ENCODE data around the gene IBTK. TPM values are rescaled to one million over a fixed set of nuclear protein-coding genes. Genes with fewer than 3 reads are reported as not detected.

Gene IBTK
- polyA plus RNA-seq, 1 donor (not counting 4 experiments of a cell fraction or from before 2014, with no cell fraction given) = 27.0 TPM

DNA sequence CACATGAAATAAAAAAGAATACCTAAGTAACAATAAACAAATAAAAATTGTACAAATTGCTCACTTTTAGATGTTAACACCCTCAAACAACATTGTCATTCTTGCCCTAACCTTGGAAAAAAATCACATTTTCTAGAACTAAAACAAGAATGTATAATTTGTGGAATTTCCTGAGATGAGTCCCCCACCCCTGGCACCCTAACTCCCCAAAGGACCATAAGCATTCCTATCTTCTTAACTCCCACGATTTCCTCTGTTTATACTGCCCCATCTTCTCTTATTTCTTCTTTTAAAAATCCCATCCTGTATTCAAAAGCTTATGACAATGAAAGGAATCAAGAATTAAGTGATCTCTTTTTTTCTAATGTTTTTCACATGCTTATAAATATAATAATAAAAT lies 70.9 kb downstream of the IBTK start:
- no peak for FAIRE-seq
- DNase-seq (ENCODE audit: low read depth, low spot score) = no peak
- Histone ChIP-seq H3K9me3 (ENCODE audit: control insufficient read depth, low read depth, low read length) (no peaks in the 10 kb centered on the region), H3K4me2 (ENCODE audit: control insufficient read depth, extremely low read depth, insufficient read depth, low read depth, low read length) (no peak overlapping the region), H3K4me1 (ENCODE audit: control insufficient read depth, extremely low read depth, insufficient read depth, low read length) (no peaks in the 10 kb centered on the region), H3K9ac (ENCODE audit: control insufficient read depth, extremely low read depth, insufficient read depth, low read length) (no peak overlapping the region), H3K9me1 (ENCODE audit: control insufficient read depth, extremely low read depth, insufficient read depth, low read length) (no peaks in the 10 kb centered on the region), H3K27ac (ENCODE audit: control insufficient read depth, insufficient read depth, low read length) (no peak overlapping the region), H4K20me1 (ENCODE audit: control insufficient read depth, extremely low read depth, insufficient read depth, low read length) (no peaks in the 10 kb centered on the region), H2AFZ (ENCODE audit: control insufficient read depth, low read length) (no peak overlapping the region), H3K36me3 (ENCODE audit: control insufficient read depth in 2 of 2, extremely low read depth in 1 of 2, insufficient read depth in 2 of 2, low read length in 2 of 2) (peaks cover 4 to 17% of the 10 kb centered on the region in 2 experiments), H3K79me2 (ENCODE audit: control insufficient read depth, insufficient read depth, low read length) (no peaks in the 10 kb centered on the region), H3K27me3 (ENCODE audit: control insufficient read depth, extremely low read depth, insufficient read depth, low read length) (no peaks in the 10 kb centered on the region), H3K4me3 (ENCODE audit: control insufficient read depth in 2 of 3, extremely low read depth in 1 of 3, insufficient read depth in 2 of 3, low read depth in 1 of 3, low read length in 3 of 3) (no peak overlapping the region)
- dilution Hi-C loops (cut with MboI; ENCODE audit: extremely low pct_ligation_motif_present, low sequenced_read_pairs) = no loop called here
- TF ChIP-seq, protein P1, sequence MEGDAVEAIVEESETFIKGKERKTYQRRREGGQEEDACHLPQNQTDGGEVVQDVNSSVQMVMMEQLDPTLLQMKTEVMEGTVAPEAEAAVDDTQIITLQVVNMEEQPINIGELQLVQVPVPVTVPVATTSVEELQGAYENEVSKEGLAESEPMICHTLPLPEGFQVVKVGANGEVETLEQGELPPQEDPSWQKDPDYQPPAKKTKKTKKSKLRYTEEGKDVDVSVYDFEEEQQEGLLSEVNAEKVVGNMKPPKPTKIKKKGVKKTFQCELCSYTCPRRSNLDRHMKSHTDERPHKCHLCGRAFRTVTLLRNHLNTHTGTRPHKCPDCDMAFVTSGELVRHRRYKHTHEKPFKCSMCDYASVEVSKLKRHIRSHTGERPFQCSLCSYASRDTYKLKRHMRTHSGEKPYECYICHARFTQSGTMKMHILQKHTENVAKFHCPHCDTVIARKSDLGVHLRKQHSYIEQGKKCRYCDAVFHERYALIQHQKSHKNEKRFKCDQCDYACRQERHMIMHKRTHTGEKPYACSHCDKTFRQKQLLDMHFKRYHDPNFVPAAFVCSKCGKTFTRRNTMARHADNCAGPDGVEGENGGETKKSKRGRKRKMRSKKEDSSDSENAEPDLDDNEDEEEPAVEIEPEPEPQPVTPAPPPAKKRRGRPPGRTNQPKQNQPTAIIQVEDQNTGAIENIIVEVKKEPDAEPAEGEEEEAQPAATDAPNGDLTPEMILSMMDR (optimal IDR thresholded peaks at IDR 0.05 in 1 of 3, IDR thresholded peaks at IDR 0.05 in 1 of 3, conservative IDR thresholded peaks at IDR 0.05 in 1 of 3; ENCODE audit: extremely low read depth in 1 of 3, insufficient read depth in 2 of 3, low read length in 3 of 3) = no peak
- no peak for TF ChIP-seq EZH2 (IDR thresholded peaks at IDR 0.05; ENCODE audit: low read length)

DNA sequence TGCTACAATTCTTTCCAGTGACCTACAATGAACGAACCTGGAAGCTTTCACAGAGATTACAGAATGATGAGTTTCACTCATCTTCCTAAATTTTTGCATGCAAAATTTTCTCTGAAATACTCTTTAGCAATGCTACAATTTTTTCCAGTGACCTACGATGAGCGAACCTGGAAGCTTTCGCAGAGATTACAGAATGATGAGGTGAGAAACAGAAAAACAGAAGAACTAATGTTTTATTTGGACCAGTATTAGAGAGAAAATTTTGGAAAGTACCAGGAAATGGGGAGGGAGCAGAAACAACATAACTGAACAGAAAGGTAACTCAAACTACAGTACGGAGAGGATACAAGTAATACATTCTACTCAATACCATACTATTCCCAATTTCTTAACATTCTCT lies 75.0 kb downstream of the IBTK start:
- Histone ChIP-seq H3K4me3 (ENCODE audit: control insufficient read depth in 2 of 3, extremely low read depth in 1 of 3, insufficient read depth in 2 of 3, low read depth in 1 of 3, low read length in 3 of 3) (no peak overlapping the region), H3K79me2 (ENCODE audit: control insufficient read depth, insufficient read depth, low read length) (no peaks in the 10 kb centered on the region), H3K4me2 (ENCODE audit: control insufficient read depth, extremely low read depth, insufficient read depth, low read depth, low read length) (no peak overlapping the region), H3K9me3 (ENCODE audit: control insufficient read depth, low read depth, low read length) (no peaks in the 10 kb centered on the region), H3K27ac (ENCODE audit: control insufficient read depth, insufficient read depth, low read length) (no peak overlapping the region), H2AFZ (ENCODE audit: control insufficient read depth, low read length) (no peak overlapping the region), H3K27me3 (ENCODE audit: control insufficient read depth, extremely low read depth, insufficient read depth, low read length) (no peaks in the 10 kb centered on the region), H3K36me3 (ENCODE audit: control insufficient read depth in 2 of 2, extremely low read depth in 1 of 2, insufficient read depth in 2 of 2, low read length in 2 of 2) (peaks cover 5 to 11% of the 10 kb centered on the region in 2 experiments), H3K4me1 (ENCODE audit: control insufficient read depth, extremely low read depth, insufficient read depth, low read length) (no peaks in the 10 kb centered on the region), H3K9ac (ENCODE audit: control insufficient read depth, extremely low read depth, insufficient read depth, low read length) (no peak overlapping the region), H4K20me1 (ENCODE audit: control insufficient read depth, extremely low read depth, insufficient read depth, low read length) (no peaks in the 10 kb centered on the region), H3K9me1 (ENCODE audit: control insufficient read depth, extremely low read depth, insufficient read depth, low read length) (no peaks in the 10 kb centered on the region)
- TF ChIP-seq, protein P1 (optimal IDR thresholded peaks at IDR 0.05 in 1 of 3, IDR thresholded peaks at IDR 0.05 in 1 of 3, conservative IDR thresholded peaks at IDR 0.05 in 1 of 3; ENCODE audit: extremely low read depth in 1 of 3, insufficient read depth in 2 of 3, low read length in 3 of 3) = no peak
- TF ChIP-seq EZH2 (IDR thresholded peaks at IDR 0.05; ENCODE audit: low read length) = no peak
- no peak for DNase-seq (ENCODE audit: low read depth, low spot score)
- dilution Hi-C loops (cut with MboI; ENCODE audit: extremely low pct_ligation_motif_present, low sequenced_read_pairs) = no loop called here
- FAIRE-seq = no peak
